ENCODE measurements around the gene C17orf67.

The C17orf67 gene

GRCh38 chr17:56756536-56756935, 77.2 kb downstream of the C17orf67 start:
- H3K4me3 ChIP-seq (ENCODE audit: low read length) = no peak overlapping the region
- peak; percentile 82 for DNase-seq (ENCODE audit: low read depth)
- TF ChIP-seq CTCF (IDR thresholded peaks at IDR 0.05; ENCODE audit: insufficient read depth, low read depth, low read length, missing control alignments) = no peak

GRCh38 chr17:56755310-56755709, 78.4 kb downstream of the C17orf67 start:
- no peak overlapping the region for H3K4me3 ChIP-seq (ENCODE audit: low read length)
- no peak for TF ChIP-seq CTCF (IDR thresholded peaks at IDR 0.05; ENCODE audit: insufficient read depth, low read depth, low read length, missing control alignments)
- no peak for DNase-seq (ENCODE audit: low read depth)

- no peak for DNase-seq (ENCODE audit: low read depth)
- TF ChIP-seq CTCF (IDR thresholded peaks at IDR 0.05; ENCODE audit: insufficient read depth, low read depth, low read length, missing control alignments) = no peak
- H3K4me3 ChIP-seq (ENCODE audit: low read length) = no peak overlapping the region
Observed at GRCh38 chr17:56754523-56755208, 79.1 kb downstream of the C17orf67 start.

GRCh38 chr17:56752263-56752836, 81.4 kb downstream of the C17orf67 start:
- no peak for TF ChIP-seq CTCF (IDR thresholded peaks at IDR 0.05; ENCODE audit: insufficient read depth, low read depth, low read length, missing control alignments)
- DNase-seq (ENCODE audit: low read depth) = peak; percentile 43
- H3K4me3 ChIP-seq (ENCODE audit: low read length) = no peak overlapping the region

GRCh38 chr17:56751145-56751738, 82.5 kb downstream of the C17orf67 start:
- no peak overlapping the region for H3K4me3 ChIP-seq (ENCODE audit: low read length)
- no peak for DNase-seq (ENCODE audit: low read depth)
- TF ChIP-seq CTCF (IDR thresholded peaks at IDR 0.05; ENCODE audit: insufficient read depth, low read depth, low read length, missing control alignments) = no peak

GRCh38 chr17:56744721-56745120, 89.0 kb downstream of the C17orf67 start:
- DNase-seq (ENCODE audit: low read depth) = no peak
- TF ChIP-seq CTCF (IDR thresholded peaks at IDR 0.05; ENCODE audit: insufficient read depth, low read depth, low read length, missing control alignments) = no peak

More at GRCh38 chr17:56744721-56745120, 89.0 kb downstream of the C17orf67 start:
- H3K4me3 ChIP-seq (ENCODE audit: low read length) = no peak overlapping the region

All from epithelial cell of esophagus (primary cell).